Measurements from ENCODE around the gene DPYSL5.
"Not testable (repeated sequence)": the region's sequence is repeated elsewhere in the genome, so short reads cannot be mapped to it uniquely, and the experiment has no call there.

The DPYSL5 gene

DNA sequence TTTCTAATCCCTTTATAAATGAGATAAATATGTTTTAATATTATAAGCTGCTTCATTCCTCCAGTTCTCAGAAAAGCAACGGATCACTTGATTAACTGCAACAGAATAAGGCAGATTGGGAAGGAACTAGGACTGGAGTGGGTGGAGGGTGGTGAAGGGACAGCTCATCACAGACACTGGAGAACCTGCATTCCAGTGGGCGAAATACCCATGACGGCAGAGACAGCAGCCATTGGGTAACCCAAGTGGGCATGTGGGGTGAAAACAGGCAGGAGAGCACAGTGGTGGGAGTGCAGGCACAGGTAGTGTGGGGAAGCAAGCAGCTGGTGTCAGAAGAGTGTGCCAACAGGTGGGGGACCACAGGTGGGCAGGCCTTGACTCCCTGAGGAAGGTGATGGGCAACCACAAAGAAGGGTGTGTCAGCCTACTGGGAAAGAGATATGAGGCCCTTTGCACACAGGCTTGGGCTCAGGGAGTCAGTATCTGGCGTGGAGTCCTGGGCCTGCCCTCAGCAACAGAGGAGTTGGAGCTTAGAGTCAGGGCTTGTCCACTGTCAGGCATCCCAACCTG lies 27.2 kb downstream of the DPYSL5 start:
- no peak for DNase-seq
- Histone ChIP-seq H3K4me1 (ENCODE audit: control insufficient read depth, insufficient read depth, low read length, poor library complexity, severe bottlenecking) (no peaks in the 10 kb centered on the region), H3K36me3 (ENCODE audit: control insufficient read depth, insufficient read depth, low read length) (no peaks in the 10 kb centered on the region), H3K27me3 (replicated peaks; ENCODE audit: control insufficient read depth, insufficient read depth, low read length, poor library complexity, severe bottlenecking) (no peaks in the 10 kb centered on the region), H3K9me3 (ENCODE audit: control insufficient read depth, low read length) (no peaks in the 10 kb centered on the region), H3K4me3 (ENCODE audit: insufficient read depth, low read depth, low read length, poor library complexity, severe bottlenecking) (no peak overlapping the region), H3K27ac (ENCODE audit: insufficient read depth, low read length, poor library complexity, severe bottlenecking) (no peak overlapping the region)

- H3K27ac ChIP-seq (ENCODE audit: insufficient read depth, low read length, poor library complexity, severe bottlenecking): no peak overlapping the region
- H3K4me3 ChIP-seq (ENCODE audit: insufficient read depth, low read depth, low read length, poor library complexity, severe bottlenecking): no peak overlapping the region
- H3K4me1 ChIP-seq (ENCODE audit: control insufficient read depth, insufficient read depth, low read length, poor library complexity, severe bottlenecking): no peaks in the 10 kb centered on the region
- no peaks in the 10 kb centered on the region for H3K36me3 ChIP-seq (ENCODE audit: control insufficient read depth, insufficient read depth, low read length)
- H3K27me3 ChIP-seq (replicated peaks; ENCODE audit: control insufficient read depth, insufficient read depth, low read length, poor library complexity, severe bottlenecking): no peaks in the 10 kb centered on the region
- DNase-seq: no peak
- no peaks in the 10 kb centered on the region for H3K9me3 ChIP-seq (ENCODE audit: control insufficient read depth, low read length)
Measured at GRCh38 chr2:26875808-26876207, 27.9 kb downstream of the DPYSL5 start.

DNA sequence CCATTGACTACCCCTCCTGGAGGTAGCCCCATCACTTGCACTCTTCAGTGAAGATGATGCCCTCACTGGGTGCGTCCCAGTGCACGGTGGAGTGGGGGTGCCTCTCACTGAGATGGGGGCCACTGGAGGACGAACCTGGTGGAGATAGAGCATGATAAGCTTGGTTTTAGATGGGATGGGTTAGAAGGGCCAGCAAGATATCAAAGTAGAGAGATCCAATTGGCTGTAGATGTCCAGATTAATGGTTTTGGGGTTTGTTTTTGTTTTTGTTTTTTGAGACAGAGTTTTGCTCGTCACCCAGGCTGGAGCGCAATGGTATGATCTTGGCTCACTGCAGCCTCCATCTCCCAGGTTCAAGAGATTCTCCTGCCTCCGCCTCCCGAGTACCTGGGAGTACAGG lies 28.3 kb downstream of the DPYSL5 start:
- H3K4me1 ChIP-seq (ENCODE audit: control insufficient read depth, insufficient read depth, low read length, poor library complexity, severe bottlenecking): no peaks in the 10 kb centered on the region
- H3K4me3 ChIP-seq (ENCODE audit: insufficient read depth, low read depth, low read length, poor library complexity, severe bottlenecking): no peak overlapping the region
- H3K9me3 ChIP-seq (ENCODE audit: control insufficient read depth, low read length): no peaks in the 10 kb centered on the region
- no peak for DNase-seq
- no peak overlapping the region for H3K27ac ChIP-seq (ENCODE audit: insufficient read depth, low read length, poor library complexity, severe bottlenecking)
- H3K27me3 ChIP-seq (replicated peaks; ENCODE audit: control insufficient read depth, insufficient read depth, low read length, poor library complexity, severe bottlenecking): no peaks in the 10 kb centered on the region
- no peaks in the 10 kb centered on the region for H3K36me3 ChIP-seq (ENCODE audit: control insufficient read depth, insufficient read depth, low read length)

DNA sequence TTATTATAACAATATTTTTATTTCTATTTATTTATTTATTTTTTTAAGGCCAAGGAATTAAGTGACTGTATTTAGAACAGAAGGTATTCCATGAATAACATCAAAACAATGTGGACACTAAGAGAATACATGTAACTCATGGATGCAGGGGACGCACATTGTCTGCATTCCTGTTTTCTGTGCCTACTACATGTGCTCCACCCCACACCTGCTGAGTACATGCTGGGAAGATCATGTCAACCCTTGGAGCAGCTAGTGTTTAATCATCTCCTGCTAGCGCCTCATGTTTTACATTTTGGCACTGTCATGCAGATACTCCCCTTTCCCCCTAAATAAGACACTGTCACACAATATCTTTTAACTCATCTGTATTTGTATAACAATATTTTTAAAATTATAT lies 29.3 kb downstream of the DPYSL5 start:
- Histone ChIP-seq H3K27ac (ENCODE audit: insufficient read depth, low read length, poor library complexity, severe bottlenecking) (no peak overlapping the region), H3K9me3 (ENCODE audit: control insufficient read depth, low read length) (no peaks in the 10 kb centered on the region), H3K4me3 (ENCODE audit: insufficient read depth, low read depth, low read length, poor library complexity, severe bottlenecking) (no peak overlapping the region), H3K27me3 (replicated peaks; ENCODE audit: control insufficient read depth, insufficient read depth, low read length, poor library complexity, severe bottlenecking) (no peaks in the 10 kb centered on the region), H3K4me1 (ENCODE audit: control insufficient read depth, insufficient read depth, low read length, poor library complexity, severe bottlenecking) (no peaks in the 10 kb centered on the region), H3K36me3 (ENCODE audit: control insufficient read depth, insufficient read depth, low read length) (no peaks in the 10 kb centered on the region)
- no peak for DNase-seq

- Histone ChIP-seq H3K9me3 (ENCODE audit: control insufficient read depth, low read length) (no peaks in the 10 kb centered on the region), H3K4me3 (ENCODE audit: insufficient read depth, low read depth, low read length, poor library complexity, severe bottlenecking) (no peak overlapping the region), H3K4me1 (ENCODE audit: control insufficient read depth, insufficient read depth, low read length, poor library complexity, severe bottlenecking) (no peaks in the 10 kb centered on the region), H3K27me3 (replicated peaks; ENCODE audit: control insufficient read depth, insufficient read depth, low read length, poor library complexity, severe bottlenecking) (peaks cover 4% of the 10 kb centered on the region), H3K27ac (ENCODE audit: insufficient read depth, low read length, poor library complexity, severe bottlenecking) (no peak overlapping the region), H3K36me3 (ENCODE audit: control insufficient read depth, insufficient read depth, low read length) (no peaks in the 10 kb centered on the region)
- DNase-seq: no peak
Measured at GRCh38 chr2:26880161-26880560, 32.2 kb downstream of the DPYSL5 start.

DNA sequence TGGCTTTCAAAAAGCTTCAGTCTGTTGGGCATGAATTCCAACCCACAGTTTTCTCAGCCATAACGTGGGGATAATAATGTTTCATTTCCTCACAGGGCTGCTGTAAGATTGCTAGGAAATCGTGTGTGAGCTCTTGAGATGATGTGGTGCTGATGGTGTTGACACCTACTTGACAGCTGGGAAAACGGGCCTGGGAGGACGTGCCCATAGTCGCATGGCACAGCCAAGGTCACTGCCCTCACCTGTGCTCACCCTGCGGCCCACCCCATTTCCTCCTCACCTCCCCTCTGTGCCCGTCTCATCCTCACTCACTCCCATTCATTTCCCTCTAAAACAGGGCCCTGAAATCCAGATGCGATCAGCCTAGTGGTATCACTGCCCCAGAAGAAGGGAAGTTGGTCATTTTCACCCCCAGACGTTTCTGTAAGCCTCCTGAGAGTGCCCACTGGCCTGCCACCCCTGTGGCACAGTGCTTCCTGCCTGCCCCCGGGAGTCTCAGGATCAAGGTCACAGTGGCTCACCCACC lies 33.0 kb downstream of the DPYSL5 start:
- Histone ChIP-seq H3K9me3 (ENCODE audit: control insufficient read depth, low read length) (no peaks in the 10 kb centered on the region), H3K36me3 (ENCODE audit: control insufficient read depth, insufficient read depth, low read length) (no peaks in the 10 kb centered on the region), H3K4me3 (ENCODE audit: insufficient read depth, low read depth, low read length, poor library complexity, severe bottlenecking) (no peak overlapping the region), H3K27ac (ENCODE audit: insufficient read depth, low read length, poor library complexity, severe bottlenecking) (no peak overlapping the region), H3K27me3 (replicated peaks; ENCODE audit: control insufficient read depth, insufficient read depth, low read length, poor library complexity, severe bottlenecking) (peaks cover 4% of the 10 kb centered on the region), H3K4me1 (ENCODE audit: control insufficient read depth, insufficient read depth, low read length, poor library complexity, severe bottlenecking) (no peaks in the 10 kb centered on the region)
- no peak for DNase-seq

GRCh38 chr2:26882220-26882619 lies 34.3 kb downstream of the DPYSL5 start:
- not testable (repeated sequence) for H3K36me3 ChIP-seq (ENCODE audit: control insufficient read depth, insufficient read depth, low read length); H3K27ac ChIP-seq (ENCODE audit: insufficient read depth, low read length, poor library complexity, severe bottlenecking); H3K27me3 ChIP-seq (replicated peaks; ENCODE audit: control insufficient read depth, insufficient read depth, low read length, poor library complexity, severe bottlenecking)

DNA sequence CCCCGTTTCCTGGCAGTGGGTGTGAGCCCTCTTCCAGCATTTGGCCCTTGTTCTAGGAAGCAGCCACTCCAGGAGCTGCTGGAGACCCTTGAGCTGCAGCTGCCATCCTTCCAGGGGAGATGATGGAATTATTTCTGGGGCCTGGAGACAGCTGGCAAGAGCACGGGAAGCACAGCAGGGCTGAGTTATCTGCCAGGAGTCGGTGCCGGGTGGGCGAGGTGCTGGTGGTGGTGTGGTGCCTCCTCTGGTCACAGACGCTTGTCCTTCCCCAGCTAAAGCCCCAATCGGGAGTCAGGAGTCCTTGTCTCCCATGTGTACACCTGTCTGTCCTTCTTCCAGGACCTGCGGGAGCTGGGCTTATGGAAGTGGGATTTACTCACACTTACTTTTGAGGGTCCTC lies 36.0 kb downstream of the DPYSL5 start:
- no peaks in the 10 kb centered on the region for H3K9me3 ChIP-seq (ENCODE audit: control insufficient read depth, low read length)
- no peak overlapping the region for H3K27ac ChIP-seq (ENCODE audit: insufficient read depth, low read length, poor library complexity, severe bottlenecking)
- H3K27me3 ChIP-seq (replicated peaks; ENCODE audit: control insufficient read depth, insufficient read depth, low read length, poor library complexity, severe bottlenecking): peaks cover 4% of the 10 kb centered on the region
- no peak overlapping the region for H3K4me3 ChIP-seq (ENCODE audit: insufficient read depth, low read depth, low read length, poor library complexity, severe bottlenecking)
- no peaks in the 10 kb centered on the region for H3K36me3 ChIP-seq (ENCODE audit: control insufficient read depth, insufficient read depth, low read length)
- DNase-seq: no peak
- H3K4me1 ChIP-seq (ENCODE audit: control insufficient read depth, insufficient read depth, low read length, poor library complexity, severe bottlenecking): no peaks in the 10 kb centered on the region

More at GRCh38 chr2:26882220-26882619, 34.3 kb downstream of the DPYSL5 start:
- not testable (repeated sequence) for H3K4me3 ChIP-seq (ENCODE audit: insufficient read depth, low read depth, low read length, poor library complexity, severe bottlenecking); H3K4me1 ChIP-seq (ENCODE audit: control insufficient read depth, insufficient read depth, low read length, poor library complexity, severe bottlenecking); DNase-seq; H3K9me3 ChIP-seq (ENCODE audit: control insufficient read depth, low read length)

DNA sequence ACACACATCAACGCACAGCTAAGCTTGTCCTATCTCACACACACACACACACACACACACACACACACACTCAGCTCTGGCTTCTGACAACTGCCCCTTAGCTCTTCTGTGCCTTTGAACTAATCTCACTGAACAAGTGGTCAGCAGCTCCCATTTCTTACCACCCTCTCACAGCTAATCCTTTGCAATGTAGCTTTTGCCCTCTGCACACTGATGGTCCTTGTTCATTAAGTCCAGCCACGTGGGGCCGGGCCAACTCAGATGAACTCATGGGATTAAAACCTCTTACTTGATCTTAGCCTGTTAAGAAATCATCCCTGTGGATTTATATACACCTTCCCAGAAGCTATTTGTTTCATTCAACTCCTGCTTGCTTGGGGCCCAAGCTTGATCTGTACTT lies 36.6 kb downstream of the DPYSL5 start:
- Histone ChIP-seq H3K9me3 (ENCODE audit: control insufficient read depth, low read length) (no peaks in the 10 kb centered on the region), H3K4me1 (ENCODE audit: control insufficient read depth, insufficient read depth, low read length, poor library complexity, severe bottlenecking) (no peaks in the 10 kb centered on the region), H3K27me3 (replicated peaks; ENCODE audit: control insufficient read depth, insufficient read depth, low read length, poor library complexity, severe bottlenecking) (peaks cover 4% of the 10 kb centered on the region), H3K36me3 (ENCODE audit: control insufficient read depth, insufficient read depth, low read length) (no peaks in the 10 kb centered on the region), H3K4me3 (ENCODE audit: insufficient read depth, low read depth, low read length, poor library complexity, severe bottlenecking) (no peak overlapping the region), H3K27ac (ENCODE audit: insufficient read depth, low read length, poor library complexity, severe bottlenecking) (no peak overlapping the region)
- DNase-seq: no peak

DNA sequence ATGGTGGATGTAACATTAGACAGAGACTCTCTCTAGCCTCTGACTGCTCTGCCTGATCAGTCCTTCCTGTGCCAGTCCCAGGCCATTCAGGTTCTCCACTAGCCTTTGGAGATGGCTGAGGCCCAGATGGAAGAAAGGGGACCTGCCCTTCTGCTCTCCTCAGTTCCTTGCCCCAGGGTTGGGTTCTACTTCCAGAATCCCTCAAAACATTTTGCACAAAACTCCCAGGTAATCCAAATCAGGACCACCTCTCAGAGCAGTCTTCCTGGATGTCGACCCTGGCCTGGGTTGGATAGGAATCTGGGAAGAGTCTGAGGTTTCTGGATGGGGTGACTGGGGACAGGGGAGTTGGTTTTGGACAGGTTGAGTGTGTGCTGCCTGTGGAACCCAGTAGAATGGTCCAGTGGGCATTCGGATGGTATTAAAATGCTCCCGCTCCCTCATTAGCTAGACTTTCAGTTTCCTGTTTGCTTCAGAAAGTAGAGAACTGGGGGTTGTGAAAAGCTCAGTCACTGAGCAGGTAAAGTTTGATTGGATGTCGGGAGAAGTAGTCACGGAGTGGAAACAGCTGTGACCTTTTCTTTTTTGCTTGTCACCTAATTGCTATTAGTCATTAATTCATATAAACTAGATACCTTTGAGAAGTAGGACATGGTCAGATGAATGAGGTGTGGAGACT lies 37.9 kb downstream of the DPYSL5 start:
- Histone ChIP-seq H3K27me3 (replicated peaks; ENCODE audit: control insufficient read depth, insufficient read depth, low read length, poor library complexity, severe bottlenecking) (peaks cover 4% of the 10 kb centered on the region), H3K4me3 (ENCODE audit: insufficient read depth, low read depth, low read length, poor library complexity, severe bottlenecking) (no peak overlapping the region)
- no peak for DNase-seq

More for the DNA sequence above, 37.9 kb downstream of the DPYSL5 start:
- no peaks in the 10 kb centered on the region for H3K4me1 ChIP-seq (ENCODE audit: control insufficient read depth, insufficient read depth, low read length, poor library complexity, severe bottlenecking)
- H3K27ac ChIP-seq (ENCODE audit: insufficient read depth, low read length, poor library complexity, severe bottlenecking): no peak overlapping the region
- H3K9me3 ChIP-seq (ENCODE audit: control insufficient read depth, low read length): no peaks in the 10 kb centered on the region
- H3K36me3 ChIP-seq (ENCODE audit: control insufficient read depth, insufficient read depth, low read length): no peaks in the 10 kb centered on the region

Data from effector memory CD4-positive, alpha-beta T cell (primary cell).